ENCODE results near the gene ZNF584. TPM values are rescaled to one million over a fixed set of nuclear protein-coding genes. Genes with fewer than 3 reads are reported as not detected.
A peak's percentile ranks its signal among the peaks of the same experiment; 100 is the strongest.

Gene ZNF584
- total RNA-seq, 1 donor = 25.7 TPM

GRCh38 chr19:58366585-58367430, 41.6 kb upstream of the ZNF584 start:
- H4K20me1 ChIP-seq (ENCODE audit: insufficient read depth, low read length) = no peaks in the 10 kb centered on the region

GRCh38 chr19:58367698-58368454, 40.6 kb upstream of the ZNF584 start:
- Histone ChIP-seq H3K27me3 (ENCODE audit: insufficient read depth, low read length) (no peaks in the 10 kb centered on the region), H3K4me2 (ENCODE audit: insufficient read depth, low read length) (no peak overlapping the region), H2AFZ (ENCODE audit: low read length) (no peak overlapping the region), H3K9me3 (ENCODE audit: low read depth, low read length) (no peaks in the 10 kb centered on the region), H3K79me2 (ENCODE audit: insufficient read depth, low read length) (no peaks in the 10 kb centered on the region), H4K20me1 (ENCODE audit: insufficient read depth, low read length) (no peaks in the 10 kb centered on the region), H3K4me3 (ENCODE audit: insufficient read depth, low read length) (no peak overlapping the region), H3K27ac (ENCODE audit: low read depth, low read length) (no peak overlapping the region), H3K36me3 (ENCODE audit: insufficient read depth, low read length) (no peaks in the 10 kb centered on the region), H3K4me1 (ENCODE audit: insufficient read depth, low read length) (no peaks in the 10 kb centered on the region)
- TF ChIP-seq, protein P1, sequence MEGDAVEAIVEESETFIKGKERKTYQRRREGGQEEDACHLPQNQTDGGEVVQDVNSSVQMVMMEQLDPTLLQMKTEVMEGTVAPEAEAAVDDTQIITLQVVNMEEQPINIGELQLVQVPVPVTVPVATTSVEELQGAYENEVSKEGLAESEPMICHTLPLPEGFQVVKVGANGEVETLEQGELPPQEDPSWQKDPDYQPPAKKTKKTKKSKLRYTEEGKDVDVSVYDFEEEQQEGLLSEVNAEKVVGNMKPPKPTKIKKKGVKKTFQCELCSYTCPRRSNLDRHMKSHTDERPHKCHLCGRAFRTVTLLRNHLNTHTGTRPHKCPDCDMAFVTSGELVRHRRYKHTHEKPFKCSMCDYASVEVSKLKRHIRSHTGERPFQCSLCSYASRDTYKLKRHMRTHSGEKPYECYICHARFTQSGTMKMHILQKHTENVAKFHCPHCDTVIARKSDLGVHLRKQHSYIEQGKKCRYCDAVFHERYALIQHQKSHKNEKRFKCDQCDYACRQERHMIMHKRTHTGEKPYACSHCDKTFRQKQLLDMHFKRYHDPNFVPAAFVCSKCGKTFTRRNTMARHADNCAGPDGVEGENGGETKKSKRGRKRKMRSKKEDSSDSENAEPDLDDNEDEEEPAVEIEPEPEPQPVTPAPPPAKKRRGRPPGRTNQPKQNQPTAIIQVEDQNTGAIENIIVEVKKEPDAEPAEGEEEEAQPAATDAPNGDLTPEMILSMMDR (IDR thresholded peaks at IDR 0.05; ENCODE audit: extremely low read depth, low read depth, low read length) = no peak
- DNase-seq (ENCODE audit: insufficient read length, low spot score, missing footprints) = peak; percentile 52

More at GRCh38 chr19:58366585-58367430, 41.6 kb upstream of the ZNF584 start:
- H3K27me3 ChIP-seq (ENCODE audit: insufficient read depth, low read length) = no peaks in the 10 kb centered on the region
- H2AFZ ChIP-seq (ENCODE audit: low read length) = no peak overlapping the region
- H3K4me2 ChIP-seq (ENCODE audit: insufficient read depth, low read length) = no peak overlapping the region
- no peaks in the 10 kb centered on the region for H3K79me2 ChIP-seq (ENCODE audit: insufficient read depth, low read length)
- DNase-seq (ENCODE audit: insufficient read length, low spot score, missing footprints) = peak; percentile 75
- no peak overlapping the region for H3K27ac ChIP-seq (ENCODE audit: low read depth, low read length)
- H3K4me1 ChIP-seq (ENCODE audit: insufficient read depth, low read length) = peaks cover 3% of the 10 kb centered on the region
- no peaks in the 10 kb centered on the region for H3K9me3 ChIP-seq (ENCODE audit: low read depth, low read length)
- TF ChIP-seq, protein P1 (IDR thresholded peaks at IDR 0.05; ENCODE audit: extremely low read depth, low read depth, low read length) = no peak
- no peak overlapping the region for H3K4me3 ChIP-seq (ENCODE audit: insufficient read depth, low read length)
- no peaks in the 10 kb centered on the region for H3K36me3 ChIP-seq (ENCODE audit: insufficient read depth, low read length)

DNA sequence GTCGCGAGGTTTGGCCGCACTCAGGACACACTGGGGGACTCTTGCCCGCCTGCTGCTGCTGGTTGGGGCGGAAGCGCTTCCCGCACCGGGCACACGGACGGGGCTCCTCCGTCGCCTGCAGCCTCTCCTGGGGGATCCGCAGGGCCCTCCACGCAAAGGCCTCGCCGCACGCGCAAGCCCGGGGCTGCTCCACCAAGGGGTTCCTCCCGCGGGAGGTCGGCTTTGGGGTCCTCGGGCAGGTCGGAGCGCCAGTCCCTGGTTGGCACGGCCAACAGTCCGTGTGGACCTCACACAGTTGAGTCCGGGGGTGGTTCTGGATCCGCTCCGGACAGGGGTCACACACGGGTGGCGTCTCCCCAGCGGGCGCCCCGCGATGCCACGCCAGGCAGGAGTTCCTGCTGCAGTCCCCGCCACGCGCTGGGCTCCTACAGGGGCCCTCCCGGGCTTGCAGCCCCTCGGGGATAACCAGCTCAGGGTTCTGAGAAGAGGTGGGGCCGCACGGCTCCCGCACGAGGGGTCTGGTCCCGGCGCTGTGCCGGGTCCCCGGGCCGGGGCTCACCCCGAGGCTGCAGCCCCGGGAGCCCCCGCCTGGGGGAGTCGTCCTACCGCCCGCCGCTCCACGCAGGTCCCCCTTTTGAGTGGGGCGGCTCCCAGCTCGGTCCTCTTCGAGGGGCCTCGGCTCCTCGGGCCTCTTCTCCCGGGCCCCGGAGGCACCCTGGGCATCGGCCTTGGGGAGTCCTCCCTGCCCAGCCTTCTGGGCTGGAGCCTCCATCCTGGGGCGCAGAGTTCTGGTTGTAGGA, 39.7 kb upstream of the ZNF584 start:
- peak; percentile 65 for DNase-seq (ENCODE audit: insufficient read length, low spot score, missing footprints)
- TF ChIP-seq, protein P1 (IDR thresholded peaks at IDR 0.05; ENCODE audit: extremely low read depth, low read depth, low read length) = no peak
- Histone ChIP-seq H3K4me1 (ENCODE audit: insufficient read depth, low read length) (no peaks in the 10 kb centered on the region), H3K36me3 (ENCODE audit: insufficient read depth, low read length) (no peaks in the 10 kb centered on the region), H3K27ac (ENCODE audit: low read depth, low read length) (no peak overlapping the region), H3K4me3 (ENCODE audit: insufficient read depth, low read length) (no peak overlapping the region), H3K9me3 (ENCODE audit: low read depth, low read length) (no peaks in the 10 kb centered on the region), H3K79me2 (ENCODE audit: insufficient read depth, low read length) (no peaks in the 10 kb centered on the region), H3K27me3 (ENCODE audit: insufficient read depth, low read length) (no peaks in the 10 kb centered on the region), H3K4me2 (ENCODE audit: insufficient read depth, low read length) (no peak overlapping the region), H4K20me1 (ENCODE audit: insufficient read depth, low read length) (no peaks in the 10 kb centered on the region), H2AFZ (ENCODE audit: low read length) (no peak overlapping the region)

All from osteoblast (primary cell).